Measurements from ENCODE around the gene KIAA1217.

Gene KIAA1217

GRCh38 chr10:24214762-24215161 is 5.8 kb downstream of the KIAA1217 start:
- no peaks in the 10 kb centered on the region for H3K36me3 ChIP-seq (ENCODE audit: insufficient read depth, low read length)
- H3K4me3 ChIP-seq (ENCODE audit: low read depth, low read length, poor library complexity, severe bottlenecking) = no peak overlapping the region
- no peaks in the 10 kb centered on the region for H3K9me3 ChIP-seq (ENCODE audit: low read length)
- H3K27me3 ChIP-seq (ENCODE audit: insufficient read depth, low read length) = no peaks in the 10 kb centered on the region
- no peaks in the 10 kb centered on the region for H3K79me2 ChIP-seq (ENCODE audit: insufficient read depth, low read length)
- no peak overlapping the region for H3K9ac ChIP-seq (ENCODE audit: low read length)
- H3K4me1 ChIP-seq (ENCODE audit: insufficient read depth, low read length, severe bottlenecking) = no peaks in the 10 kb centered on the region
- H3K4me2 ChIP-seq (ENCODE audit: low read length) = no peak overlapping the region
- H3K9me2 ChIP-seq (ENCODE audit: low read depth, low read length) = no peaks in the 10 kb centered on the region
- TF ChIP-seq EZH2 (IDR thresholded peaks at IDR 0.05; ENCODE audit: borderline replicate concordance, low read length) (no peak), CTCF (IDR thresholded peaks at IDR 0.05; ENCODE audit: low read length) (no peak)
- H3K27ac ChIP-seq (ENCODE audit: low read depth, low read length, poor library complexity, severe bottlenecking) = no peak overlapping the region
- H2AFZ ChIP-seq (ENCODE audit: low read length) = no peak overlapping the region
- H4K20me1 ChIP-seq (ENCODE audit: insufficient read depth, low read length) = no peaks in the 10 kb centered on the region
- H3F3A ChIP-seq (ENCODE audit: insufficient read depth, low read length) = no peaks in the 10 kb centered on the region

GRCh38 chr10:24215196-24215595 is 6.3 kb downstream of the KIAA1217 start:
- H3K9me3 ChIP-seq (ENCODE audit: low read length) = no peaks in the 10 kb centered on the region
- no peak overlapping the region for H3K9ac ChIP-seq (ENCODE audit: low read length)
- H3K4me1 ChIP-seq (ENCODE audit: insufficient read depth, low read length, severe bottlenecking) = no peaks in the 10 kb centered on the region
- H3K36me3 ChIP-seq (ENCODE audit: insufficient read depth, low read length) = no peaks in the 10 kb centered on the region
- no peak for TF ChIP-seq CTCF (IDR thresholded peaks at IDR 0.05; ENCODE audit: low read length)
- TF ChIP-seq EZH2 (IDR thresholded peaks at IDR 0.05; ENCODE audit: borderline replicate concordance, low read length) = no peak
- no peaks in the 10 kb centered on the region for H4K20me1 ChIP-seq (ENCODE audit: insufficient read depth, low read length)
- no peak overlapping the region for H3K27ac ChIP-seq (ENCODE audit: low read depth, low read length, poor library complexity, severe bottlenecking)
- H2AFZ ChIP-seq (ENCODE audit: low read length) = no peak overlapping the region
- no peaks in the 10 kb centered on the region for H3K9me2 ChIP-seq (ENCODE audit: low read depth, low read length)
- H3K4me3 ChIP-seq (ENCODE audit: low read depth, low read length, poor library complexity, severe bottlenecking) = no peak overlapping the region
- no peaks in the 10 kb centered on the region for H3K79me2 ChIP-seq (ENCODE audit: insufficient read depth, low read length)
- H3K27me3 ChIP-seq (ENCODE audit: insufficient read depth, low read length) = no peaks in the 10 kb centered on the region
- no peak overlapping the region for H3K4me2 ChIP-seq (ENCODE audit: low read length)
- H3F3A ChIP-seq (ENCODE audit: insufficient read depth, low read length) = no peaks in the 10 kb centered on the region

GRCh38 chr10:24215603-24216002 is 6.7 kb downstream of the KIAA1217 start:
- no peak overlapping the region for H3K27ac ChIP-seq (ENCODE audit: low read depth, low read length, poor library complexity, severe bottlenecking)
- H4K20me1 ChIP-seq (ENCODE audit: insufficient read depth, low read length) = no peaks in the 10 kb centered on the region
- H3K36me3 ChIP-seq (ENCODE audit: insufficient read depth, low read length) = no peaks in the 10 kb centered on the region
- H3K9me2 ChIP-seq (ENCODE audit: low read depth, low read length) = no peaks in the 10 kb centered on the region
- H3K9ac ChIP-seq (ENCODE audit: low read length) = no peak overlapping the region
- no peaks in the 10 kb centered on the region for H3K9me3 ChIP-seq (ENCODE audit: low read length)
- H3K4me2 ChIP-seq (ENCODE audit: low read length) = no peak overlapping the region
- H3F3A ChIP-seq (ENCODE audit: insufficient read depth, low read length) = no peaks in the 10 kb centered on the region
- H2AFZ ChIP-seq (ENCODE audit: low read length) = no peak overlapping the region
- no peaks in the 10 kb centered on the region for H3K27me3 ChIP-seq (ENCODE audit: insufficient read depth, low read length)
- no peak for TF ChIP-seq CTCF (IDR thresholded peaks at IDR 0.05; ENCODE audit: low read length)
- no peak for TF ChIP-seq EZH2 (IDR thresholded peaks at IDR 0.05; ENCODE audit: borderline replicate concordance, low read length)
- H3K79me2 ChIP-seq (ENCODE audit: insufficient read depth, low read length) = no peaks in the 10 kb centered on the region
- H3K4me3 ChIP-seq (ENCODE audit: low read depth, low read length, poor library complexity, severe bottlenecking) = no peak overlapping the region
- H3K4me1 ChIP-seq (ENCODE audit: insufficient read depth, low read length, severe bottlenecking) = no peaks in the 10 kb centered on the region
